ENCODE measurements around the gene HS3ST5.

Gene HS3ST5

GRCh38 chr6:114366899-114367298 is 24.1 kb upstream of the HS3ST5 start:
- no peaks in the 10 kb centered on the region for H3K36me3 ChIP-seq (ENCODE audit: control insufficient read depth in 1 of 2, insufficient read depth in 2 of 2, low read depth in 1 of 2, low read length in 2 of 2)
- no peaks in the 10 kb centered on the region for H3K4me1 ChIP-seq (ENCODE audit: control insufficient read depth, insufficient read depth, low read depth, low read length)
- H3K9me3 ChIP-seq (ENCODE audit: control insufficient read depth, low read length): no peaks in the 10 kb centered on the region
- no peak overlapping the region for H3K4ac ChIP-seq (ENCODE audit: low read depth in 1 of 2, low read length in 2 of 2)
- H3K79me1 ChIP-seq (replicated peaks; ENCODE audit: low read length, poor library complexity, severe bottlenecking): no peaks in the 10 kb centered on the region
- H3K23ac ChIP-seq (ENCODE audit: low read length in 2 of 2): no peak overlapping the region
- H3K4me2 ChIP-seq (ENCODE audit: low read length, poor library complexity, severe bottlenecking): no peak overlapping the region
- H3K18ac ChIP-seq (ENCODE audit: low read depth in 1 of 2, low read length in 2 of 2): no peak overlapping the region
- H2BK12ac ChIP-seq (ENCODE audit: low read length in 2 of 2): no peak overlapping the region
- H3K27ac ChIP-seq (ENCODE audit: low read length, poor library complexity, severe bottlenecking): no peak overlapping the region
- no peak for DNase-seq
- no peak overlapping the region for H2AK5ac ChIP-seq (ENCODE audit: low read length, severe bottlenecking)
- no peak overlapping the region for H3K9ac ChIP-seq (ENCODE audit: low read length)
- H3K27me3 ChIP-seq (ENCODE audit: control insufficient read depth in 1 of 2, insufficient read depth in 1 of 2, low read length in 2 of 2): no peaks in the 10 kb centered on the region
- no peak overlapping the region for H4K91ac ChIP-seq (ENCODE audit: low read length)
- H3K4me3 ChIP-seq (ENCODE audit: insufficient read depth in 1 of 2, low read depth in 1 of 2, low read length in 2 of 2): no peak overlapping the region
- H3K14ac ChIP-seq (ENCODE audit: low read length in 2 of 2): no peak overlapping the region
- no peak overlapping the region for H2BK120ac ChIP-seq (ENCODE audit: low read depth, low read length)
- H2AFZ ChIP-seq (ENCODE audit: low read depth, low read length): no peak overlapping the region
- no peak overlapping the region for H2BK5ac ChIP-seq (ENCODE audit: low read depth, low read length, poor library complexity, severe bottlenecking)
- no peak overlapping the region for H4K8ac ChIP-seq (ENCODE audit: low read length)
- no peak overlapping the region for H2BK15ac ChIP-seq (ENCODE audit: low read depth, poor library complexity, severe bottlenecking)

GRCh38 chr6:114364301-114364700 is 21.5 kb upstream of the HS3ST5 start:
- H3K9ac ChIP-seq (ENCODE audit: low read length): no peak overlapping the region
- H4K8ac ChIP-seq (ENCODE audit: low read length): no peak overlapping the region
- H3K36me3 ChIP-seq (ENCODE audit: control insufficient read depth in 1 of 2, insufficient read depth in 2 of 2, low read depth in 1 of 2, low read length in 2 of 2): no peaks in the 10 kb centered on the region
- no peaks in the 10 kb centered on the region for H3K9me3 ChIP-seq (ENCODE audit: control insufficient read depth, low read length)
- no peaks in the 10 kb centered on the region for H3K79me1 ChIP-seq (replicated peaks; ENCODE audit: low read length, poor library complexity, severe bottlenecking)
- no peak overlapping the region for H2AK5ac ChIP-seq (ENCODE audit: low read length, severe bottlenecking)
- no peak overlapping the region for H2AFZ ChIP-seq (ENCODE audit: low read depth, low read length)
- no peak overlapping the region for H3K4me3 ChIP-seq (ENCODE audit: insufficient read depth in 1 of 2, low read depth in 1 of 2, low read length in 2 of 2)
- peak; percentile 68 for DNase-seq
- no peaks in the 10 kb centered on the region for H3K27me3 ChIP-seq (ENCODE audit: control insufficient read depth in 1 of 2, insufficient read depth in 1 of 2, low read length in 2 of 2)
- no peak overlapping the region for H2BK12ac ChIP-seq (ENCODE audit: low read length in 2 of 2)
- H2BK15ac ChIP-seq (ENCODE audit: low read depth, poor library complexity, severe bottlenecking): no peak overlapping the region
- no peak overlapping the region for H2BK5ac ChIP-seq (ENCODE audit: low read depth, low read length, poor library complexity, severe bottlenecking)
- no peak overlapping the region for H3K14ac ChIP-seq (ENCODE audit: low read length in 2 of 2)
- no peak overlapping the region for H4K91ac ChIP-seq (ENCODE audit: low read length)
- no peak overlapping the region for H3K4ac ChIP-seq (ENCODE audit: low read depth in 1 of 2, low read length in 2 of 2)
- no peak overlapping the region for H3K18ac ChIP-seq (ENCODE audit: low read depth in 1 of 2, low read length in 2 of 2)
- H2BK120ac ChIP-seq (ENCODE audit: low read depth, low read length): no peak overlapping the region
- WGBS: 29% methylated on average over 1 of the region's 1 CpG
- H3K27ac ChIP-seq (ENCODE audit: low read length, poor library complexity, severe bottlenecking): peak overlapping the region; percentile 68
- H3K4me2 ChIP-seq (ENCODE audit: low read length, poor library complexity, severe bottlenecking): no peak overlapping the region
- no peak overlapping the region for H3K23ac ChIP-seq (ENCODE audit: low read length in 2 of 2)
- H3K4me1 ChIP-seq (ENCODE audit: control insufficient read depth, insufficient read depth, low read depth, low read length): no peaks in the 10 kb centered on the region

- Histone ChIP-seq H2AK5ac (ENCODE audit: low read length, severe bottlenecking) (no peak overlapping the region), H2BK5ac (ENCODE audit: low read depth, low read length, poor library complexity, severe bottlenecking) (no peak overlapping the region), H2BK12ac (ENCODE audit: low read length in 2 of 2) (no peak overlapping the region), H3K23ac (ENCODE audit: low read length in 2 of 2) (no peak overlapping the region), H3K4ac (ENCODE audit: low read depth in 1 of 2, low read length in 2 of 2) (no peak overlapping the region), H3K9ac (ENCODE audit: low read length) (no peak overlapping the region), H3K27ac (ENCODE audit: low read length, poor library complexity, severe bottlenecking) (no peak overlapping the region), H4K8ac (ENCODE audit: low read length) (no peak overlapping the region), H3K4me1 (ENCODE audit: control insufficient read depth, insufficient read depth, low read depth, low read length) (no peaks in the 10 kb centered on the region), H3K14ac (ENCODE audit: low read length in 2 of 2) (no peak overlapping the region), H3K4me2 (ENCODE audit: low read length, poor library complexity, severe bottlenecking) (no peak overlapping the region), H4K91ac (ENCODE audit: low read length) (no peak overlapping the region), H3K36me3 (ENCODE audit: control insufficient read depth in 1 of 2, insufficient read depth in 2 of 2, low read depth in 1 of 2, low read length in 2 of 2) (no peaks in the 10 kb centered on the region), H3K27me3 (ENCODE audit: control insufficient read depth in 1 of 2, insufficient read depth in 1 of 2, low read length in 2 of 2) (no peaks in the 10 kb centered on the region), H3K18ac (ENCODE audit: low read depth in 1 of 2, low read length in 2 of 2) (no peak overlapping the region), H2BK120ac (ENCODE audit: low read depth, low read length) (no peak overlapping the region), H3K4me3 (ENCODE audit: insufficient read depth in 1 of 2, low read depth in 1 of 2, low read length in 2 of 2) (no peak overlapping the region), H3K9me3 (ENCODE audit: control insufficient read depth, low read length) (no peaks in the 10 kb centered on the region), H3K79me1 (replicated peaks; ENCODE audit: low read length, poor library complexity, severe bottlenecking) (no peaks in the 10 kb centered on the region), H2AFZ (ENCODE audit: low read depth, low read length) (no peak overlapping the region), H2BK15ac (ENCODE audit: low read depth, poor library complexity, severe bottlenecking) (no peak overlapping the region)
- DNase-seq: no peak
- 88% methylated on average over 1 of the region's 2 CpGs for WGBS
These were observed 20.1 kb upstream of the HS3ST5 start for GRCh38 chr6:114362957-114363356.

GRCh38 chr6:114362396-114362795 is 19.6 kb upstream of the HS3ST5 start:
- Histone ChIP-seq H3K14ac (ENCODE audit: low read length in 2 of 2) (no peak overlapping the region), H4K8ac (ENCODE audit: low read length) (no peak overlapping the region), H3K4ac (ENCODE audit: low read depth in 1 of 2, low read length in 2 of 2) (no peak overlapping the region), H2AFZ (ENCODE audit: low read depth, low read length) (no peak overlapping the region), H4K91ac (ENCODE audit: low read length) (no peak overlapping the region), H2AK5ac (ENCODE audit: low read length, severe bottlenecking) (peak overlapping the region; percentile 85), H3K36me3 (ENCODE audit: control insufficient read depth in 1 of 2, insufficient read depth in 2 of 2, low read depth in 1 of 2, low read length in 2 of 2) (no peaks in the 10 kb centered on the region), H3K9ac (ENCODE audit: low read length) (no peak overlapping the region), H3K18ac (ENCODE audit: low read depth in 1 of 2, low read length in 2 of 2) (no peak overlapping the region), H2BK5ac (ENCODE audit: low read depth, low read length, poor library complexity, severe bottlenecking) (no peak overlapping the region), H3K27ac (ENCODE audit: low read length, poor library complexity, severe bottlenecking) (no peak overlapping the region), H2BK15ac (ENCODE audit: low read depth, poor library complexity, severe bottlenecking) (no peak overlapping the region), H3K23ac (ENCODE audit: low read length in 2 of 2) (no peak overlapping the region), H3K4me1 (ENCODE audit: control insufficient read depth, insufficient read depth, low read depth, low read length) (no peaks in the 10 kb centered on the region), H3K79me1 (replicated peaks; ENCODE audit: low read length, poor library complexity, severe bottlenecking) (no peaks in the 10 kb centered on the region), H3K27me3 (ENCODE audit: control insufficient read depth in 1 of 2, insufficient read depth in 1 of 2, low read length in 2 of 2) (no peaks in the 10 kb centered on the region), H2BK120ac (ENCODE audit: low read depth, low read length) (no peak overlapping the region), H2BK12ac (ENCODE audit: low read length in 2 of 2) (no peak overlapping the region), H3K4me2 (ENCODE audit: low read length, poor library complexity, severe bottlenecking) (no peak overlapping the region), H3K4me3 (ENCODE audit: insufficient read depth in 1 of 2, low read depth in 1 of 2, low read length in 2 of 2) (no peak overlapping the region), H3K9me3 (ENCODE audit: control insufficient read depth, low read length) (no peaks in the 10 kb centered on the region)
- no peak for DNase-seq
- 95% methylated on average over 2 of the region's 4 CpGs for WGBS
